Measurements from ENCODE around the gene DCTN4.
"Not testable (repeated sequence)": the region's sequence is repeated elsewhere in the genome, so short reads cannot be mapped to it uniquely, and the experiment has no call there.

Gene DCTN4

GRCh38 chr5:150778517-150779396 lies 19.9 kb upstream of the DCTN4 start, which contains the start of gene SMIM3:
Gene SMIM3 (plus strand): TSS chr5:150778757. CDS start chr5:150795441, 16,684 bp downstream.
- peak; percentile 79 to 93 (median 88) for DNase-seq

DNA sequence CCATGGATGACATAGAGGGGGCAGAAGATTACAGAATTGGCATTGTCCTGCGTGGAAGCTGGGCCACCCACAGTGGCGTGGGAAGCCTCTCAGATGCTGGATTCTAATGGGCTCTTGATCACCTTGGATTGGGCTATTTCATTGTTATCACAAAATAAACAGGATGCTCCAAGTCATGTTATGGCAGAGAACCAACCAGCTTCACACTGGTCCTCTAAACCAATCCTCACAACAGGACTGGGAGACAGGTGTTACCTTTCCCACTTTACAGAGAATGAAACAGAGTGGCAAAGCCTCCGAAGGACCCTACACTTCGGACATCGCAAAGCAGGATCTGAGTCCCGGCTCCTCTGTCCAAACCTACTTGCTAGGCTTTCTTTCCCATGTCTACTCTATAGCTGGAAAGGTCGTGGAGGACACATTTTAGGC lies 19.3 kb upstream of the DCTN4 start:
- peak in 3 of 4 experiments; percentile 36 to 52 (median 51) for DNase-seq

GRCh38 chr5:150777685-150778084 lies 18.9 kb upstream of the DCTN4 start:
- DNase-seq: peak; percentile 51 to 89 (median 65)

GRCh38 chr5:150774145-150774544 lies 15.3 kb upstream of the DCTN4 start:
- peak in 1 of 4 experiments; percentile 30 for DNase-seq

- DNase-seq: peak in 1 of 4 experiments; percentile 22
These were observed 12.4 kb upstream of the DCTN4 start for GRCh38 chr5:150771034-150771795.

DNA sequence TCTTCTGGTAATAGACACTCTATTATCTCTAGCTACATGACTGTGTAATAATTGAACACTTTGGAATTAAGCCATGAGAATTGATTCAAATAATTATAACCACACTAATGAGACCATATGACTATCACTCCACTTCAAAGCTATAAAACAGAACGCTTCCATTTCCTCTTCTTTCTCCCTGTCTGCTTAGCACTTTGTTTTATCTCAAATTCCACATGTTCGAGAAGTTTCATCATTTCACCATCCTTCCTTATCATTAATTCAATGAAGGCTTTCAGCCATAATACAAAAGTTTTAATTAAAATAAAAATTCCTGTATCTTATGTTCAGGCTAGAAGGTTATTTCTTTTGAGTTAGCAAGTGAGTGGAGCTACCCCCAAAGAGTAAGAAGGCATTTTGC lies 7.4 kb upstream of the DCTN4 start:
- DNase-seq: peak in 1 of 4 experiments; percentile 16

GRCh38 chr5:150765799-150766169 lies 7.0 kb upstream of the DCTN4 start:
- DNase-seq: peak in 2 of 4 experiments; percentile 60 to 65

DNA sequence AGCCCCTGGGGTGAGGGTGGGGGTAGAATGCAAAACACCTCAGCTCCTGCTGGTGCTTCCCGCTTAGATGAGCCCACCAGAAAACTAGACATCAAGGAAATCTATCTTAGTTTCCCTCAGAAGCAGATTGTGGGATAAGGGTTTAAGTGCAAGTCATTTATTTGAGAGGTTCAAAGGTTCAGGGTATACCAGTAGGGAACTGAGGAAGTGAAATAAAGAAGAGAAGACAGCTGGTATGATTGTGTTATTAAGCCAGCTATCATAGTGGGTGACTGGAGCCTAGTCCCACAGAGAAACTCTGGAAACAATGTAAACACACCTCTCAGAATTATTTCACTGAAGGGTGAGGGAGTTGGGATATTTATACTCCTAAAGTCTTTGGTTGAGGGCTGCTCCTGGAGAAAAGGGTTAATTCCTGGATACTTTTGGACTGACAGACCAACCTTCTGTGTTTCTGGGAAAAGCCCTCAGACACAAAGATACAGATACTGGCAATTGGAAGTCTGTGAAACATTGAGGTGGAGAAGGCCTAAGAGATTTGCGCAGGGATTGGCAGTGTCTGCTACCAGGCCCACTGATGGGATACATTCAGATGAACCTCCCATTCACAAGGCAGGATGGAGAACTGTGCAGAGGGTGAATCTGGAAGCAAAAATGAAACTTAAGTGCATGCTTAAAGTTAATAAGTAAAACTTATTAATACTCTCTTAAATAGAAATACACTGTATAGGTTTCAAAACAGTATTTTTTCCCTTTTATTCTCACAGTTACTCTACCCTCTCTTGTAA lies 6.4 kb upstream of the DCTN4 start:
- peak in 3 of 4 experiments; percentile 30 to 71 (median 68) for DNase-seq

DNA sequence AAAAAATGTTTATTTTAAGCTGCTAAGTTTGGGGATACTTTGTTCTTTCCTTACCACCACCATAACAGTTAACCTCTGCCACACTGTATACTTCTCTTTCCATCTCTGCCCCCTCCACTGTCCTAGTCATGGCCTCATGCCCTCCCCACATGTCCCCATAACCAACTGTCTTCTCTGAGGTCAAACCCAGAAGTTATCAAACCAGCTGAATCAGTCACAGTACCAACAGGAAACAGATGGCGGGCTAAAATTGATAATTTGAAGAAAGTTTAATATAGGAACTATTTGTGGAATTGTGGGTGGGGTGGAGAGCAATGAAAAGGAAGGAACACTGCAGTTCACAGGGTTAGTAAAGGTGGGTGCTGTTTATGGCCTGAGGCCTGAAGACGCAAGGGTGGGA lies 5.7 kb upstream of the DCTN4 start:
- peak; percentile 64 to 88 (median 70) for DNase-seq

DNA sequence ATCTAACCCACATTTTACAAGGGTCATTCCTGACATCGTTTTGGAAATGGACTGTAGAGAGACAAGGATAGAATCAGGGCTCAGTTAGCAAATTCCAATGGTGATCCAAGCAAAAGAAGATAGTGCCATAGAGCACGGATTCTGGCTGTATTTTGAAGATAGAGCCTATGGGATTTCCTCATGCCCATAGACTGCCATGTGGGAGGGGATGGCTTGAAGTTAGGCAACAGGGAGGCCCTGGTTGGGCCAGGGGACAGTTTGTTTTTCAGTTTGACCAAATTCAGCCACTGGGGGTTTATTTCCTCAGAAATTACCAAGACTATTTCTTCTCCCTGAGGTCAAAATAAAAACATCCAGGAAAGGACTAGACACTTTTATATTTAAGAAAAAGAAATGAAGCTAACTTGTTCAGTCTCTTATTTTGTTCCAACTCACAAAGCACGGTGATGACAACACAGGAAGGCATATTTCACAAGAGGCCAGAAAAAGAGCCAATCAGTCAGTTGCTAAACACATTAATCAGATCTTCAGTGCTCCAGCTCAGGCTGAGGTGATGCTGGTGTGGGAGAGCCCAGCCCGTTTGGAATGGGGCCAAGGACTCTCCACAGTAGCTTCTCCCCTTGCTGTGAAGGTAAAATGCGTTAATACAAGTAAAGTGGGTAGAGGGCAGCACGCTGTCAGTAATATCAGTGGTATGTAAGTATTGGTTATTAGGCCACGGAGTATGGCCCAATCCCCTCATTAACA lies 4.4 kb upstream of the DCTN4 start:
- DNase-seq: peak; percentile 83 to 93 (median 88)

DNA sequence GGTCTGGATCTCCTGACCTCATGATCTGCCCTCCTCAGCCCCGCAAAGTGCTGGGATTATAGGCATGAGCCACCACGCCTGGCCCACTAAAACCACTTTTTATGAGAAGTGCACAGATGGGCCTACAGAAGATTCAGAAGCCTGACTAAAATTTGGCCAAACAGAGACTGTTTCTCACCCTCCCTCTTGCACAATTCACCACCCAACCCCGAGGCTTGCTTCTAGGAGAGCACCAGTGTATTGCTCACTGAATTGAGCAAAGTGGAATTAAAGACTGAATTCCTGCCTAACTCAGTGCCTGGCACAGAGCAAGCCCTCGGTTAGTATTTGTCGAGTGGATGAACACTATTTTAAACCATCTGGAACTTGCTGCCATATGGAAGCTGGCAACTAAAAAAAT lies 3.4 kb upstream of the DCTN4 start:
- DNase-seq: peak; percentile 76 to 90 (median 86)

- DNase-seq: no peak
These were observed 442 bp upstream of the DCTN4 start for GRCh38 chr5:150759334-150759583.

DNA sequence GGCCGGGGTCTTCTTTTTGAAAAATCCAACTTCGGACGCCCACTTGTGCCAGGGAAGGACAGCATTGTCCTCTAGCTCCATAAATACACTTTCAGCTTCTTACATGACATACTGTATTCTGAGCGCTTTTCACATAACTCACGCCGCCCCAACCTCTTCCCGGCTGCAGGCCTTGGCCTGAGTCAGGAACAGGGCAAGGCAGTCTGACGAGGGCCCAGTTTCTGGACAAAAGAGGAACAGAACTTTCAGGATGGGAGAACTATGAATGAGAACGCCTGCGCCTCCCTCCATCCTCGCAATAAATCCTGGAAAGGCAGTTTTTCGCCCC lies 650 bp downstream of the DCTN4 start:
- no peak for DNase-seq

DNA sequence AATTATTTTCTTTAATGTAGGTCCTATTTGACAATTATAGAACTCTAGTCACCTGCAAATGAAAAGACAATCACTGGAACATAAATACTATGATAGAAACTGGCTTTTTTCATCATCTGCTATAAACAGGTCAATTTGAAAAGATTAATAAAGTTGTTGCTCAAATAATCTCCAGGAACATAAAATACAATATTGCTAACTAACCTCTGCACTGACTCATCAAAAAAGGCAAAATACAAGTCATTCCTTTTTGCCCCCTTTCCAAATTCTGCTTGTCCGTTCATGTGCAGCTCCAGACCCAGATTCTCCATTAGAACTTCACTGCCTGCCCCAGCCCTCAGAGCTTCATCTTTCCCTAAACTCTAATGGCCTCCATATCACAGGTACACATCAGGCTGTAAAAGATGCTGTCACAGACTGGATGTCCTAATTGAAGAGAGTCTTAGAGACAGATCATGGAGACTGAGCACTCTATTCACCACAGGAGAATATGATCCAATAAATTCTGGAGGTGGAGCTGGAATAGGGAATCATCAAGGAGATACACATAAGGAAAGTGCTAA lies 1.6 kb downstream of the DCTN4 start:
- DNase-seq: peak in 2 of 4 experiments; percentile 10 to 14

DNA sequence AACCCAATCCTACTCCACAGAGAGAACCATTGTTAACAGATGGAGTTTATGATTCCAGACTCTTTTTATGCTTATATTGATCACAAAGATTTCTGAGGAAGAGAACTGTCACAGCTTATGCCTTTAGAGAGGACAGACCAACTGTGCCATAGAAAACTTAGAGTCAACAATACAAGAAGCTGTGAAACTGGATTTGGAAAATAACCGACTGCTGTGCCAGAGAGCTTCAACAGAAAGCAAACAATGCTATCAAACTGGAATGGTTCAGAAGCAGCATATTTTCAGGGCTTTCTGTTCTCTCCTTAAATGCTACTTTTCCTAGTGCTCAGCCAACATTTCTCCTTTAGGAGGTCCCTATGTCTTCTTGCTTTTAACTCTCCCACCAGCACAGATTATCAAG lies 5.0 kb downstream of the DCTN4 start:
- DNase-seq: no peak

DNA sequence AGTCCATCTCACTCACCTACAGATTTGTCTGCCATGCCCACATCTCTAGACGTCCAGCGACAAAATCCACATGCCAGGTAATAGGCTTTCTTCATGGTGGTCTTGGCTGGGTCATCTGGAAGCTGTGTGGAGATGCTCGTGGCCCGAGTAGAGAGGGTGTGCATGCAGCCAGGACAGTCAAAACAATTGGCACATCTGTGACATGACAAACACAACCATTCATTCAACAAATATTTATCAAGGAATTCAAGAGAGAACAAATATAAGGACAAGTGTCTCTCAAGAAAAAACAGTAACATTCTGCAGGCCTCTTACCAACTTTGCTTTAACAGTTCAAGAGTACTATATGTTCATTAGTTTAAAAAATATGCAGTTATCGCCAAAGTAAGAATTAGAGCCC lies 5.4 kb downstream of the DCTN4 start:
- no peak for DNase-seq

DNA sequence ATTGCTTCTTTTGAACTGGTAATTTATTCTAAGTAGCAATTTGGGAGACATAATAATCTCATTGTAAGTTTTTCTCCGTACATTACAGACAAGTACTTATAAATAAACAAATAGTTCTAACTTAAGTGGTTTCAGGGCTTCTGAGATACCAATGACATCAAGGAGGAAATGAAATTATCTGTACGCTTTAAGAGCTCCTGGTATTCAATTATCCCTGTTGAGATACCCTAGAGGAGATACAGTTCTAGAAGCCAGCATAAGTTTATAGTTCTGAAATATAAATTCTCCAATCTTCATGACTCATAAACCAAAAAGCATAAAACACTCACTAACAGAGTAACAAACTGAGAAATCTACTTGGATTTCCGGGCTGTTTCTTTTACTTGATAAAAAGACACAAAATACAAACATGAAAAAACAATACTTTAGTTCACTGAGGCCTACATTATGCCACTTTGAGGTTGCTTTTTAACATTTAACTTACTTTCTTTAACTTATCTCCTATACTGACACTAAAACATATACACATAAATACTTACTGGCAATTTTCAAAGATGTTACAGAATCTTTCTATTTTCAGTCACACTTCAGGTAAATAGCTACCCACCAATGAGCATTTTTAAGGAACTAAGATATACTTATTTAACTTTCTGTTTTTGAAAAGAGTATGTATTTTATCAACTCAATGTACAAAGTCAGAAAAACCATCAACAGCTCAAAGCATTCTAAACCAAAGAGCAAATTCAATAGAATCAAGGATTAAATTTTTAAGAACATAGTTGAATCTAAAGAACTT lies 7.5 kb downstream of the DCTN4 start:
- DNase-seq: no peak

- no peak for DNase-seq
These were observed 8.3 kb downstream of the DCTN4 start for GRCh38 chr5:150750469-150750868.

DNA sequence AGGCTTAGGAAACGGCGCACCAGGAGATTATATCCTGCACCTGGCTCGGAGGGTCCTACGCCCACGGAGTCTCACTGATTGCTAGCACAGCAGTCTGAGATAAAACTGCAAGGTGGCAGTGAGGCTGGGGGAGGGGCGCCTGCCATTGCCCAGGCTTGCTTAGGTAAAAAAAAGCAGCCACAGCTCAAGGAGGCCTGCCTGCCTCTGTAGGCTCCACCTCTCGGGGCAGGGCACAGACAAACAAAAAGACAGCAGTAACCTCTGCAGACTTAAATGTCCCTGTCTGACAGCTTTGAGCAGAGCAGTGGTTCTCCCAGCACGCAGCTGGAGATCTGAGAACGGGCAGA lies 15.7 kb downstream of the DCTN4 start:
- not testable (repeated sequence) for DNase-seq

DNA sequence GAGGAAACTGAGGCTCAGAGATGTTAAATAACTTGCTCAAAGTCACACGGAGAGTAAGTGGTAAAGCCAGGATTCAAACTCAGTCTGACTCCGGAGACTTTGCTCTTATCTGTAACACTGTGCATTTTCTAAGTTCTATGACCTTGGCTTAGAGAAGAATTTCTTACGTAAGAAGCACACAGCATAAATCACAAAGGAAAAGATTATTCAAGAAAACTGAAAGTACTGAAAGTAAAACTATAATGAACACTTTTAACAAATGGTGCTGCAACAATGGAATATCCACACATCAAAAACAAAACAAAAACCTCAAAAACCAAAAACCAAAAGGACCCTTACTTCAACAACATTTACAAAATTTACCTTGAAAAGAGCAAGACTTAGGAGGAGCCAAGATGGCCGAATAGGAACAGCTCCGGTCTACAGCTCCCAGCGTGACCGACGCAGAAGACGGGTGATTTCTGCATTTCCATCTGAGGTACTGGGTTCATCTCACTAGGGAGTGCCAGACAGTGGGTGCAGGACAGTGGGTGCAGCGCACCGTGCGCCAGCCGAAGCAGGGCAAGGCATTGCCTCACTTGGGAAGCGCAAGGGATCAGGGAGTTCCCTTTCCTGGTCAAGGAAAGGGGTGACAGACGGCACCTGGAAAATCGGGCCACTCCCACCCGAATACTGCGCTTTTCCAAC lies 16.2 kb downstream of the DCTN4 start:
- not testable (repeated sequence) for DNase-seq

DNA sequence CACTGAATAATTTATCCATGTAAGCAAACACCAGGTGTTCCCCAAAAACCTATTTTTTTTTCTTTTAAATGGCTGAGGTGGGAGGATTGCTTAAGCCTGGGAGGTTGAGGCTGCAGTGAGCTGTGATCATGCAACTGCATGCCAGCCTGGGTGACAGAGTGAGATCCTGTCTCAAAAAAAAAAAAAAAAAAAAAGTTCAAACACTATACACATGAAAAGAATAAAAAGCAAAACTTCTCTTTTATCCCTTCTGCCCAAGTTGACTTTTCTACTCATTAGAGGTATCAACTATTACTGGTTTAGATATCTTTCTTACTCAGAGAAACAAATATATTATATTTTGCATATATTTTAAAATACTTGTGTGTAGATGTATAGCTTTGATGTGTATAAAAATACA lies 17.8 kb downstream of the DCTN4 start:
- DNase-seq: no peak

All from suppressor macrophage (primary cell).